NCI-H510A (cell line): Measurements from ENCODE around the gene IGDCC3.

Source experiments
- DNase-seq: peaks from one replicate; lab custom pipeline; 2025; lab: John Stamatoyannopoulos, UW

The IGDCC3 gene

DNA sequence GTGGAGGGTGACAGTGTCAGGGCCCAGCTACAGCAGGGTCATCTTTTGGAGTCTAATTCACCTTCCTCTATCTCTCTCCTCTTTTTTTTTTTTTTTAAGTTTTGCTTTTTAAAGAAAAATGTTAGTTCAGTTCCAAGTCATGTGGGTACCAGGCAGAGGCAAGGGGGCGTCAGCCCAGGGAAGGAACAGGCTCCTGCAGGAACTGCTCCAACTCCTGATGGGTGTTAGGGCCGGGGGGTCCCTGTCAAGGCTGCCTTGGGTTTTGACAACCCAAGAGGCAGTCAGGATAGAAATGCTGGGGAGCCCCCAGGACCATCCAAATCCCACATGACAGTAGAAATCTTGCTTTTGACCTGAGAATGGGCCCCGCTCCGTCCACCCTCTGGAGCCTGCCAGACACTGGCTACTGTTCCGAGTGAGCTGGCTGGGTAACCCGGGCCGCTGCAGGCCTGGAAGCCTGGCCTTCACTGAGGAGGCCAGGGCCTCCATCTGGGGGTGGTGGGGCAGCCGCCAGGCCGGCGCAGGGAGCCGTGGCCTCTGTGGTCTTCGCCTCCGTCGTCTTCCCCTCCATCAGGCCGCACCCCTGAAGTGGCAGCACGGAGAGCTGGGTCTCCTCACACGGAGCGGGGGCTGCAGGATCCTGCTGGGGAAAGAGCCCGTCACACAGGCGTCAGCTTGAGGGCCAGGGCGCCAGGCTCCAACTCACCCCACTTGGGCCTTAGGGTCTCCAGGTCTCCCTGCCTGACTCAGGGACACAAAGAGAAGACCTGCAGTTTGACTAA is 49.1 kb downstream of the IGDCC3 start:
- no peak for DNase-seq

DNA sequence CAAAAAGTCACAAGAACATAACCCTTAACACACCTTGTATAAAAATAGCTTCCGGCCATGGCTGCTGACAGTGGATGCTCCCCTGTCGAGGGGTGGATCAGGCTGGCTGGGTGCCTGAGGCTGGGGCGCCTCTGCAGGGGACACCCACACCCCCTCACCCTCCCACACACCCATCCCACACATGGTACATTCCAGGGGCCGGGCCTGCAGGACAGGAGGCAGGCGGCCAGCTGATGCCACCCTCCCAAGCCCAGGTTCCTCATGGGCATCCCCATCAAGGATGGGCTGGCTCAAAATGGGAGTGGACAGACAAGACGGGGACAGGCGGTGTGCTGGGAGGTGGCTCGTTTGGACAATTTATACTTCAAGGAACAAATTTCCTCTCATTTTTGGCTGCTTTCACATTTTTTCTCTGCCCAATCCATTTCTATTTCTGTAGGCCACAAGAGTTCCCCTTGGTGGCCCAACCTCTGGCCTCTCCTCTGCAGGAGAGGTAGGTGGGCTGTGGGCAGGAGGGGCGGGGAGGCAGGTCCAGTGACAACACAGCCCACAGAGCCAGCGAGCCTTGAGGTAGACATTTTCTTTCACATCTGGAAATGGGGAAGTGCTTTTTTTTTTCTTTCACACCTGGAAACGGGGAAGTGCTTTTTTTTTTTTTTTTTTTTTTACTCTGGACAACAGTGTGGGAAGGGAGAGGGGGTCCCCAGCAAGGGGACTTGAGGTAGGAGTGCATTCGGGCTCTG is 50.0 kb downstream of the IGDCC3 start:
- no peak for DNase-seq

DNA sequence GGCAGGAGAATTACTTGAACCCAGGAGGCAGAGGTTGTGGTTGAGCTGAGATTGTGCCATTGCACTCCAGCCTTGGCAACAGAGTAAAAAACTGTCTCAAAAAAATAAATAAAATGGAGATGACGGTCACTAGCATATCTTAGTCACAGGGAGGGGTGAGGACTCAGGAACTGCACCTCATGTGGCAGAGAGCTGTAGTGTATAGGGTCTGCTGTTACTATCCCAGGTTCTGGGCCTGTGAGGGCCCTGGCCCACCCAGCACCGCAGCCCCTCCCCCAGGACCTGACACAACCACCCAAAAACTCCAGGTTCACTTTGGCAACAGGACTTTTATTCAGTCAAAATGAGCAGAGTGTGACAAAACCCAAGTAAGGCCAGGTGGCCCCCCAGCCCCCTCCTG is 51.0 kb downstream of the IGDCC3 start:
- no peak for DNase-seq

DNA sequence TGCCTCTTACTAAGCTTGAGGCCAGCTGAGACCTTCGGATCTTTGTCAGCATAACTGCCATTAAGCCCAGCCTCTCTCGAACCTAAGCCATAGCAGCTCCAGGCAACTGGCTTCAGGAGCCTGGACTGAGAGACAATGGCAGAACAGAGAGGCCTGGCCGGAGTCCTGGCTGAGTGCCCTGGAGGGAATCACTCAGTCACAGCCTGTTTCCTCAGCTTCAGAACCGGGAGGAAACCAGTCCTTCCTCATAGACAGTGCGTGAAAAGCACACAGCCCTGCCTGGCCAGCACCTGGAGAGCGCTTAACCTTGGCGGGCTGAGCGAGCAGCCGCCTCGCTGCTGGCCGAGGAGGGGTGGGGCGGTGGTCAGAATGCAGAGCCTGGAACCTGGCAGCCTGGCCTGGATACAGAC is 51.7 kb downstream of the IGDCC3 start:
- no peak for DNase-seq

DNA sequence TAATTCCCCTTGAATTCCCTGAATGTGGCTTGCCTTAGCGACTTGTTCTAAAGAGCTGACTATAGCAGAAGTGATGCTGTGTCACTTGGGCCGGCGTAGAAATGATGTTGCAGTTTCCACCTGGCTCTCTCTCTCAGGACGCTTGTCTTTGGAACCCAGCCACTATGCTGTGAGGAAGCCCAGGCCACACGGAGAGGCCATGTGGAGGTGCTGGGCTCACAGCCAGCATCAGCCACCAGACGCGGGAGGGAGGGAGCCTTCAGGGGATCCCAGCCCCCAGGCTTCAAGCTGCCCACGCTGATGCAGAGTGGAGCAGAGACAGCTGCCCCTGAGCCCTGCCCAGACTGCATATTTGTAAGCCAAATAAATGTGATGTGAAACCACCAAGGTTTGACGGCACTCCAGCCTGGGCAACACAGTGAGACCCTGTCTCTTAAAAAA is 54.7 kb downstream of the IGDCC3 start:
- DNase-seq = no peak

DNA sequence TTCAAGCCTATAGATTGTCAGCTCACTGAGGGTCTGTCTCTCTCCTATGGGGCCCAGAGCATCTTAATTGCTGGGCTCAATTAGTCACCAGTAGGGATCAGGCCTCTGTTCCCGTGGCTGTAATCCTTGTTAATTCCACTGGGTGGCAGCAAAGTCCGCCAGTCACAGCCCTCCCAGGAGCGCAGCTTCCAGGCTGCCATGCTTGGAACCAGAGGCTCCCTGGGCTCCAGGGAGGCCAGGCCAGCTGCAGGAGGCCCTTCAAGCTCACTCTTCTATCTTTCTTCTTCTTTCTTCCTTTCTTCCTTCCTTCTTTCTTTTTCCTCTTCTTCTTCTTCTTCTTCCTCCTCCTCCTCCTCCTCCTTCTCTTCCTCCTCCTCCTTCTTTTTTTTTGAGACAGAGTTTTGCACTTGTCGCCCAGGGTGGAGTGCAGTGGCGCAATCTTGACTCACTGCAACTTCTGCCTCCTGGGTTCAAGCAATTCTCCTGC is 58.9 kb downstream of the IGDCC3 start:
- DNase-seq = peak; percentile 35

DNA sequence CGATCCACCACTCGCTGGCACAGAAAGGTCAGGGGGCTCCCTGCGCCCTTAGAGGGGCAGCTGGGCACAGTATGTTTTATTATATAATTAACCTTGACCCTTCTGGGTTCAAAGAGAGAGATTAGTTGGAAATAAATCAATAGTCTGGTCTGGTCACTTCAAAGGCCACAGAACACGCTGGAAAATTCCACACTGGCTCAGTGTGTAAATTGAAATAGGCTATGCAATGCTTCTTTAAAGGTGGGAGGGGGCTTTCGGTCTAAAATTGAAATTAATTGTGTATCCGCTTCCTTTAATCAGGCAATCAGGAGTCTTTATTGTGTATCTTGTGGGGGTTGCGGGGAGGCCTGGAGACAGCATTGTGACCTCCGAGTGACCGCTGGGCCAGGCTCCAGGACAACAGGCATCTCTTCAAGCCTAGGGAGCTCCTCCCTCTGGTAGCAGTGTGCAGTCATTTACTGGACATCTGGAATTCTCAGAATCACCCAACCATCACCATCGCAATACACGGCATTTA is 65.3 kb downstream of the IGDCC3 start:
- DNase-seq = no peak

DNA sequence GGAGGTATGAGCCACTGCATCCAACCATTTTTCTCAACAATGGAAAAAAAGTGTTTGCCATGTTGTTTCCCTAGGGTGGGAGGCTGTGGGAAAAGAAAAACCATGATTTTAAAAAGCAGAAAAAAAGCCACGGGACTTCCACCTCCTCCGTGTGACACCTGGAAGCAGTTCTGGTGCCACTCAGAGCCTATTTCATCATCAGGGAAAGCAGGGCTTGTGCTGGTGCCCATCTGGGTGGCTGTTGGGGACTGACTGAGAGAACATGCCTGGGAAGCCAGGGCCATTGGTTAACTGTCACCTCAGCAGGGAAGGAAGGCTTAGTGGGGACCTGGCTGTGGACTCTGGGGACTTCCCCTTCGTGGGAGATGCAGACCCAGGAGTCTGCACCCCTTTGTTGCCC is 66.0 kb downstream of the IGDCC3 start:
- DNase-seq = no peak

DNA sequence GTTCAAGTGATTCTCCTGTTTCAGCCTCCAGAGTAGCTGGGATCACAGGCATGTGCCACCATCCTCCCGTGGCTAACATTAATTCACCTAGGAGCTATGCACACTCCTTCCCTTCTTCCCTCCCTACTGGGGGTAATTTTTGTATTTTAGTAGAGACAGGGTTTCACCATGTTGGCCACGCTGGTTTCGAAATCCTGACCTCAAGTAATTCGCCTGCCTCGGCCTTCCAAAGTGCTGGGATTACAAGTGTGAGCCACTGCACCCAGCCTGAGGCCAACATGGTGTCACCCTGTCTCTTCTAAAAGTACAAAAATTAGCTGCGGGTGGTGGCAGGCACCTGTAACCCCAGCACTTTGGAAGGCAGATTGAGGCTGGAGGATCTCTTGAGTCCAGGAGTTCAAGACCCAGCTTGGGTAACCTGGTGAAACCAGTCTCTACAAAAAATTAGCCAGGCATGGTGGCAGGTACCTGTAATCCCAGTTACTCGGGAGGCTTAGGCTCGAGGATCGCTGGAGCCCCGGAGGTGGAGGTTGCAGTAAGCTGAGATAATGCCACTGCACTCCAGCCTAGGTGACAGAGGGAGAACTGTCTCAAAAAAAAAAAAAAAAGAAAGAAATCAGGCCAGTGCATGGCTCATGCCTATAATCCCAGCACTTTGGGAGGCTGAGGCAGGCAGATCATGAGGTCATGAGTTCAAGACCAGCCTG is 67.2 kb downstream of the IGDCC3 start:
- no peak for DNase-seq

DNA sequence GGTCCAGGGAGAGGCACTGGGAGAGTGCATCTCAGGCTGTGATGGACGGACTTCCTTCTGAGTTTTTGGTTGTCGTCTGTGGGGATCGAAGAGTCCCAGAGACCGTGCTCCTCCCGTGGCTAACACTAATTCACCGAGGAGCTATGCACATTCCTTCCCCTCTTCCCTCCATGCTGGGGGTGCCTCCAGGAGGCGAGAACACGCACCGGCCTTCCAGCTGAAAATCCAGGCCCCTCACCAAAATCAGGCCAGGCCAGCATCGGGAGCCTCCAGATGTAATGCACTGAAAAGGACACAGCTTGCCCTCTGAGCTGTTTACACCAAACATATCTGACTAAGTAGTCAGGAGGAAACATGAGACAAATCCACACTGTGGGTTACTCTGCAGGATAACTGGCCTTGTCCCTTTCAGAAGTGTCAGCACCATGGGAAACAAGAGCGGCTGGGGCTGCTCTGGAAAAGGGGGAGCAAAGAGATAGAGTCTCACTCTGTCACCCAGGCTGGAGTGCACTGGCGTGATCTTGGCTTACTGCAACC is 67.9 kb downstream of the IGDCC3 start:
- no peak for DNase-seq

DNA sequence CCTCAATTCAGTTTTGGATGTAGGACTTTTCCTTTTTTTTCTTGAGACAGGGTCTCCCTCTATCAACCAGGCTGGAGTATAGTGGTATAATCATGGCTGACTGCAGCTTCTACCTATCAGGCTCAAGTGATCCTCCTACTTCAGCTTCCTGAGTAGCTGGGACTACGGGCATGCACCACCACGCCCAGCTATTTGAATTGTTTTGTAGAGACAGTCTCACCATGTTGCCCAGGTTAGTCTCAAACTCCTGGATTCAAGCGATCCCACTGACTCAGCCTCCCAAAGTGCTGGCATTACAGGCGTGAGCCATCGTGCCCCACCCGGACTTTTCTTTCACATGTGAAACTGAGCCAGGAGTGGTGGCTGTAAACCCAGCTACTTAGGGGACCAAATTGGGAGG is 69.8 kb downstream of the IGDCC3 start:
- no peak for DNase-seq

DNA sequence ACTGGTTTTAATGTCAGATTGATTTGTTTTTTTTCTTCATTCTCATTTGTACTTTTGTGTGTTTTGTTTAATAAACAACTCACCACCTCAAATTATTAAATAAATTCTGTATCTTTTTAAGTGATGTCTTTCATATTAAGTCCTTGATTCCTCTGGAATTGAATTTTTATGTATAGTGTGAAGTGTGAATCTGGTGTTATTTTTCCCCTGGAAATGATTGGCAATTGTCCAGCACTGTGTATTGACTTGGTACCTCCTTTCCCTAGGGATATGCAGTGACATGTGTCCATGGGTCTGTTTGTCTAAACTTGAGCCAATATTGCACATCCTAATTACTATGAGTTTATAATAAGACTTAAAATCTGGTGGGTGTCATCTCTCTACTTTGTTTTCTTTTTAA is 71.3 kb downstream of the IGDCC3 start:
- DNase-seq = no peak

DNA sequence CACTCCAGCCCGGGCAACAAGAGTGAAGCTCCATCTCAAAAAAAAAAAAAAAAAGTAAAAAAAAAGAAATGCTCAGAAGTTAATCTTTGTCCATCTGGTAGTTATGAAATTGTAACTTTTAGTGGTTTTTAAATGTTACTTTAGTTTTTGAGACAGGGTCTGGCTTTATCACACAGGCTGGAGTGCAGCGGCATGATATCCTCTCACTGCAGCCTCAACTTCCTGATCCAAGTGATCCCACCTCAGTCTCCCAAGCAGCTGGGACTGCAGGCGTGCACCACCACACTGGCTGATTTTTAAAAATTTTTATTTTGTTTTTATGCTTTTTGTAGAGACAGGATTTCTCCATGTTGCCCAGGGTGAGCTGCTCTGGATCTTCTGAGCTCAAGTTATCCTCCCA is 72.0 kb downstream of the IGDCC3 start:
- DNase-seq = no peak

DNA sequence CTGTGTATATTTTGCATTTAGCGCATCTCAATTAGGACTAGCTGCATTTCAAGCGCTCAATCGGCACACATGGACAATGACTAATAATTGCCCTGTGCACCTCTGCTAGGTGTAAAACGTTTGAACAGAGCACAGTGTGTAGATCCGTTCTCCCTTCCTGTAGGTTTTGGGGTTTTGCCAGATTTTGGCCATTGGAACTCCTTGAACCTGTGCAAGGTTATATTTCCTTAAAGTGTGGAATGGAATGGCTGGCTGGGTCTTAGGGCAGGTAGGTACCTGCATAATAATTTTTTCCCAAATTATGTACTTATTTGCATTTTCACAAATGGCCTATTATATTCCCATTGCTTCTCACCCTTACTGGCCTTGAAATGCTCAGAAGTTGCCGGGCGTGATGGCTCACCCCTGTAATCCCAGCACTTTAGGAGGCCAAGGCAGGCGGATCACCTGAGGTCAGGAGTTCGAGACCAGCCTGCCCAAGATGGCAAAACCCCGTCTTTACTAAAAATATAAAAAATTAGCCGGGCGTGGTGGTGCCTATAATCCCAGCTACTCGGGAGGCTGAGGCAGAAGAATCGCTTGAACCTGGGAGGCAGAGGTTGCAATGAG is 72.5 kb downstream of the IGDCC3 start:
- no peak for DNase-seq

DNA sequence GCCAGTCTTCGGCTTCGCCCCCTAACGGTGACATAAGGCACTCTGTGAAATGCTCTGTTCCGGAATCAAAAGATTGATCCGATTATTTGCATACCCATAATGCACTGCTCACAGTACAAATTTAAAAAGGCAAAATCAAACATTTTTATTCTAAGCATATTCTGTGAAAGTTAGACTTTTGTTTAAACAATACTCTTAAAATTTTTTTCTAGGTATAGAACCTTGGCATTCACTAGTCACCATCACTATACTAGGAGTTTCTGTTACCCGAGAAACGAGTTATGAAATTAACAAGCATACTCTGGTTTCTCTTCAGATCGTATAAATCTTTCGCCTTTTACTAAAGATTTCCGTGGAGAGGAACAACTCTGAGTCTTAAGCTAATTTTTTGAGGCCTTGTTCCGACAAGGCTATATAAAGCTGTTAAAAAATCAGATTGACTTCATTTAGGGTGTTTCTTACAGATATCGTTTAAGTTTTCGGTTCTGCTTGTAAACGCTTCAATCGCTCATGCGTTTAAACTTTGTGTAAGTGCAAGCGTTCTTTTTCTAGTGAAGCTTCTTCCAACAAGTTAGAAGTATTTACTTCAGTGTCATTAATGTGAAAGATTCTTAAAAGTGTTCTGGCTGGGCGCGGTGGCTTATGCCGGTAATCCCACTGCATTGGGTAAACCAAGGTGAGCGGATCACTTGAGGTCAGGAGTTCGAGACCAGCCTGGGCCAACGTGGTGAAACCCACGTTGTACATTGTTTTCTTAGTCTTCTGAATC is 73.2 kb downstream of the IGDCC3 start, which contains the start of gene RNU5B-1:
TSS of gene RNU5B-1 (plus strand) at position 297 of the 769 bp plus-strand sequence.
- DNase-seq = peak; percentile 60

DNA sequence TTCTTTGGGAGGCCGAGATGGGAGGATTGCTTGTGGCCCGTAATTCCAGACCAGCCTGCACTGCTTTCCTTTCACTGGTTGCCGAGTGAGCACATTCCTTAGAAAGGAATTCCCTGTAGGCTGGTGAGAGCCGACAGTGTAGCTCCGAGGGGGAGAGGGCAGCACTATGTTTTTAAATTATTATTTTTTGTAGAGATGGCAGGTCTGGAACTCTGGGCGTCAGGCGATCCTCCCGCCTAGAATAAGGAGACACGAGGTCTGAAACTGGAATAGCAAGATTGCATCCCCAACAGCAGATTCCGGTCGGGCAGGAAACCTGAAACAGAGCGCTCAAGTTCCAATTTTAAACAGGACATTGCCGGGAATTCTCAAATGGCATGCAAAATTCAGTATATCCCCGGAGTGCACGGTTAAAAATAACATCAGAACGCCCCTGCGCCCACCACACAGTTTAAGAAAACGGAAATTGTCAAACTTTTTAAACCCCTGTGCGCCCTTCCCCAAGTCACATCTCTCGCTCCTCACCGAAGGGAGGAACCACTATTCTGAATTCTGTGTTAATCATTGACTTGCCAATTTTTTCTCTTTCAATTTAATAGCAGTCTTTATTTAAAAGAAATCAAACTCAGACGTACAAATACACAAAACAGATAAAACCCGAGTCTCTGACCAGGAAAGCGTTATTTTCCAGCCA is 74.0 kb downstream of the IGDCC3 start:
- DNase-seq = peak; percentile 40

DNA sequence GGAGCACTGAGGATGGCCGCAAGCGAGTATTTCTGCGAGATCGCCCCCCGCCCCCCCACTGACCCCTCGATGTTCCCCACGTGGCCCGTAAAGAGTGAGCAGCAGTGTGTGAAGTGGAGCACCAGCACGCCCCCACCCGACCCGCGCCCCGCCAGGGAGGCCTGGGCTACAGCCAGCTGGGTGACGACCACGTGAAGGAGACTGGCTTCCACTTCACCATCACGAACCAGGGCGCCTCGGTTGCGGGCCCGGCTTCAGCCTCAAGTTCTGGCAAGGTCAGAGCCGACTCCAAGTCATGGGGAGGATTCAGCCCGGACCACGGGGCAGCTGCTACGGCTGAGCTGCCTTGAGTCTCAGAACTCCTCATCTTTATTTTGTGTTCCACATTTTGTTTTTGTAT is 75.7 kb downstream of the IGDCC3 start:
- DNase-seq = no peak

DNA sequence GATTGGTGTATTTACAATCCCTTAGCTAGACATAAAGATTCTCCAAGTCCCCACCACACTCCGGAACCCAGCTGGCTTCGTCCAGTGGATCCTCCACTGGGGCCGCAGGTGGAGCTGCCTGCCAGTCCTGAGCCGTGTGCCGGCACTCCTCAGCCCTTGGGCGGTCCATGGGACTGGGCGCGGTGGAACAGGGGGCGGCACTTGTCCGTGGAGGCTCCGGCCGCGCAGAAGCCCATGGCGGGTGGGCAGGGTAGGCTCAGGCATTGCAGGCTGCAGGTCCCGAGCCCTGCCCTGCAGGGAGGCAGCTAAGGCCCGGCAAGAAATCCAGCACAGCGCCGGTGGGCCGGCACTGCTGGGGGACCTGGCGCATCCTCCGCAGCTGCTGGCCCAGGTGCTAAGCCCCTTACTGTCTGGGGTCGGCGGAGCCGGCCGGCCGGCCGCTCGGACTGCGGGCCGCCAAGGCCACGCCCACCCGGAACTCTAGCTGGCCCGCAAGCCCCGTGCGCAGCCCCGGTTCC is 76.8 kb downstream of the IGDCC3 start:
- DNase-seq = no peak

DNA sequence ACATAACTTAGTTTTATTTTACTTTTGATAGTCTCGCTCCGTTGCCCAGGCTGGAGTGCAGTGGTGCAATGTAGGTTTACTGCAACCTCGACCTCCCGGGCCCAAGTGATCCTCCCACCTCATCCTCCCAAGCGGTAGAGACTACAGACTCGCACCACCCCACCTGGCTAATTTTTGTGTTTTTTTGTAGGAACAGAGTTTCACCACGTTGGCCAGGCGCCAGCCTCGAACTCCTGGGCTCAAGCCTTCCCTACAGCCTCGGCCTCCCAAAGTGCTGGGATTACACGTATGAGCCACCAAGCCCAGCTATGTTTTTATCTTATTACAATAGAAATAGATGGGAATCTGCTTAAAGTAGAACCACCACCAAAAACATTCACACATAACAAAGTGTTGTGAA is 79.1 kb downstream of the IGDCC3 start:
- no peak for DNase-seq

DNA sequence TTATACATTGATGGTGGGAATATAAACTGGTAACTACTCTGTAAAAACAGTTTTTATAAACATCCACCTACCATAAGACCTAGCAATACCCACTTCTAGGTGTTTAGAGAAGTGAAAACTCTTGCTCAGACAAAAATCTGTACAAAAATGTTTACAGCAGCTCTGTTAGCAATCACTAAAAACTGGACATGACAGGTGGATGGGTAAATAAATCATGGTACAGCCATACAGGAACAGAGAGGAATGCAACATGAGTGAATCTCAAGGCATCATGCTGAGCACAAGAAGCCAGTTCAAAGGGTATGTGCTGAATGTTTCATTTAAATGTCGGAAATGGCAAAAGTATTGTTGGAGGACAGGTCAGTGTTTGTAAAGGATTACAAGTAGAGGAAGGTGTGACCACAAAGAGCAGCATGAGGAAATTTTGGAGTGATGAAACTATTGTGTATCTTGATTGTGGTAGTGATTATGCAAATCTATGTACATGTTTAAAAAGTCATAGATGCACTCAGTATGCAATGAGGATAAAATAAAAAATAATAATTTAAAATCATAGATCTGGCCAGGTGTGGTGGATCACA is 84.8 kb downstream of the IGDCC3 start:
- DNase-seq = no peak
